ENCODE results near the gene RASAL2.

Gene RASAL2

GRCh38 chr1:178472531-178472930 is 378.6 kb downstream of the RASAL2 start:
- DNase-seq (ENCODE audit: low read depth), result no peak
- H3K4me3 ChIP-seq (ENCODE audit: control insufficient read depth, low read depth, low read length), result no peak overlapping the region
- no peak for TF ChIP-seq CTCF (IDR thresholded peaks at IDR 0.05; ENCODE audit: control insufficient read depth, insufficient read depth, low read depth, low read length, missing control alignments)

GRCh38 chr1:178477373-178477772 is 383.5 kb downstream of the RASAL2 start:
- no peak overlapping the region for H3K4me3 ChIP-seq (ENCODE audit: control insufficient read depth, low read depth, low read length)
- no peak for DNase-seq (ENCODE audit: low read depth)
- TF ChIP-seq CTCF (IDR thresholded peaks at IDR 0.05; ENCODE audit: control insufficient read depth, insufficient read depth, low read depth, low read length, missing control alignments), result no peak

GRCh38 chr1:178477841-178478240 is 383.9 kb downstream of the RASAL2 start:
- DNase-seq (ENCODE audit: low read depth), result no peak
- no peak for TF ChIP-seq CTCF (IDR thresholded peaks at IDR 0.05; ENCODE audit: control insufficient read depth, insufficient read depth, low read depth, low read length, missing control alignments)
- no peak overlapping the region for H3K4me3 ChIP-seq (ENCODE audit: control insufficient read depth, low read depth, low read length)

- no peak overlapping the region for H3K4me3 ChIP-seq (ENCODE audit: control insufficient read depth, low read depth, low read length)
- no peak for TF ChIP-seq CTCF (IDR thresholded peaks at IDR 0.05; ENCODE audit: control insufficient read depth, insufficient read depth, low read depth, low read length, missing control alignments)
- no peak for DNase-seq (ENCODE audit: low read depth)
Observed at GRCh38 chr1:178483251-178483957, 389.5 kb downstream of the RASAL2 start.

GRCh38 chr1:178484698-178485225 is 390.9 kb downstream of the RASAL2 start:
- no peak for TF ChIP-seq CTCF (IDR thresholded peaks at IDR 0.05; ENCODE audit: control insufficient read depth, insufficient read depth, low read depth, low read length, missing control alignments)
- no peak overlapping the region for H3K4me3 ChIP-seq (ENCODE audit: control insufficient read depth, low read depth, low read length)

GRCh38 chr1:178485541-178485981 is 391.7 kb downstream of the RASAL2 start:
- no peak overlapping the region for H3K4me3 ChIP-seq (ENCODE audit: control insufficient read depth, low read depth, low read length)
- TF ChIP-seq CTCF (IDR thresholded peaks at IDR 0.05; ENCODE audit: control insufficient read depth, insufficient read depth, low read depth, low read length, missing control alignments), result no peak
- DNase-seq (ENCODE audit: low read depth), result no peak

More at GRCh38 chr1:178484698-178485225, 390.9 kb downstream of the RASAL2 start:
- DNase-seq (ENCODE audit: low read depth), result no peak
